GM21528 (cell line): ENCODE data around the gene C2CD2L.
"Not testable (repeated sequence)": the region's sequence is repeated elsewhere in the genome, so short reads cannot be mapped to it uniquely, and the experiment has no call there.

ENCODE experiments used
- ATAC-seq: cut with Tn5 transposase; IDR thresholded peaks from one replicate; pipeline ENCODE4 v1.9.1; 2021; ENCODE audit warnings: mild to moderate bottlenecking, moderate library complexity; ENCODE audit not compliant: unreplicated experiment, low FRiP score

The C2CD2L gene

GRCh38 chr11:119149018-119149785 lies 42.1 kb downstream of the C2CD2L start, which contains the start of gene ABCG4:
Gene ABCG4 (plus strand): TSS chr11:119149052. CDS start chr11:119149966, 914 bp downstream.
- no peak for ATAC-seq

DNA sequence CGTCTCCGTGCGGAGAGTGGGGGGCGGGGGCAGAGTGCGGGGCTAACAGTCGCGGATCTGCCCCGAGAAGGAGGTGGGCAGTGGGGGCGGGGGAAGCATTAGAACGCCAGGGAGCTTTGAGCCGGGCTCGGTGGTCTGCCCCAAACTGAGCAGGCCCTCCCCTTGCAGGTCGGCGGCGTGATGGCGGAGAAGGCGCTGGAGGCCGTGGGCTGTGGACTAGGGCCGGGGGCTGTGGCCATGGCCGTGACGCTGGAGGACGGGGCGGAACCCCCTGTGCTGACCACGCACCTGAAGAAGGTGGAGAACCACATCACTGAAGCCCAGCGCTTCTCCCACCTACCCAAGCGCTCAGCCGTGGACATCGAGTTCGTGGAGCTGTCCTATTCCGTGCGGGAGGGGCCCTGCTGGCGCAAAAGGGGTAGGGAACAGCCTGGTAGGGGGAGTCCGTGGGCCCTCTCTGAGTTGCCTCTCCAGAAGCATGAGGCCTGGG lies 42.7 kb downstream of the C2CD2L start:
- no peak for ATAC-seq

DNA sequence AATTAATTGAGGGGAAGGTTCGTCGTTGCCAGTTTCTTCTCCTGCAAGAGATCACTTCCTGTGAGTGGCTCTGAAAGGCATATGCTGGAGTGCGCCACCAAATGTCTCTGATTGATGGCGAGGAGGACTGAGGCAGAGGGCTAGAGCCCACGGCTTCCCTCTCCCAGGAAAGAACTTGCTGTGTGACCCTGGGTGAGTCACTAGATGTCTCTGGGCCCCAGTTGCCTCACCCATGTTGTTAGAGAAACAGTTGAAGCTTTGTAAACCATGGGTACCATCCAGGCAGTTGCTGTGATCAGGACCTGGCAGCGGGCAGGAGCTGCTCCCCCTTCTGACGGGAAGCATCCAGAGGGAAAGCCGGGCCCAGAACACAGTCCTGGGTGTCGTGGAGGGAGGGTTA lies 44.9 kb downstream of the C2CD2L start:
- no peak for ATAC-seq

DNA sequence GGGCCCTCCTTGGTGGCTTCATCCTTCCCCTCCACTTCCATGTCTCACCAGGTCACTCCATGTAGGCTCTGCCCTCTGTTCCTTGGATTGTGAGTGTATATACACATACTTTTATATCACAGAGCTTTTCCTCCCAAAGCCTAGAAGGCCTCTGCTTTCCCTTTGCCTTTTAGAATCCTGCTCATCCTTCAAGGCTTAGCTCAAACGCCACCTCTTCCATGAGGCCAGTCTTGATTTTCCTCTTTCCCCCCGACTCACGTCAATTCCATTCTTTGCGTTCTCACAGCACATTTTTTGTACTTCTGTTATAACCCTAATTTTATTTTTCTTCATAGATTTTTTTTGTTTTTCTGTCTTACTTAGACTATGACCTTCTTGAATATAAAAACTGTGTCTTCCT lies 45.5 kb downstream of the C2CD2L start:
- no peak for ATAC-seq

DNA sequence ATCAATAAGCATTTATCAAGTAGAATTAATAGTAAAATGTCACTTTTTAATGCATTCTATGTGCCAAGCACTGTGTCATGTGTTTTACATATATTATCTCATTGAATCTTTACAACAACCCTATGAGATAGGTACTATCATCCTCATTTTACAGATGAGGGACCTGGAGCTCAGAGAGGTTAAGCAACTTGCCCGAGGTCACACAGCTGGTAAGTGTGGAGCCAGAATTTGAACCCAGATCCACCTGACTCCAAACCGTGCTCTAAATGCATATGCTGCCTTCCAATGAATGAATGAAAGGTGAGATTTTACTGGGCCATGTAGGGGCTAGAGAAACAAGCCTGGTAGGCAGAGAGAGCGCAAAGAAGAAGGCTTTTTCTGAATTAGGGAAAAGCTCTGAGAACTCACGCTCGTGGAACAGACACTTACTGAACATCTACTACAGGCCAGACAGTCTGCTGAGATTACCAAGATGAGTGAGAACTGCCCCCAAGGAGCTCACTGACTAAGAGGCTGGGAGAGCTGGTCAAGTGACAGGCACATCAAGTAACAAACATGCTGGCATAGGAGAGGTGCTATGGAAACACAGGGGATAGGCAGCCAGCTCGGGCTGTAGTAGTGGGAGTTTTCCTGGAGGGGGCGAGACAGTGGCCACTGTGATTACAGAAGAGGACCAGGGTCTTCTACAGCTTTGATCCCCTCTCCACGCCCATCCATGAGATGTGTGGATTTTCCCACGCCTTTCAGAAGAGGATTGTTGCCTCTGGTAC lies 46.1 kb downstream of the C2CD2L start:
- no peak for ATAC-seq

DNA sequence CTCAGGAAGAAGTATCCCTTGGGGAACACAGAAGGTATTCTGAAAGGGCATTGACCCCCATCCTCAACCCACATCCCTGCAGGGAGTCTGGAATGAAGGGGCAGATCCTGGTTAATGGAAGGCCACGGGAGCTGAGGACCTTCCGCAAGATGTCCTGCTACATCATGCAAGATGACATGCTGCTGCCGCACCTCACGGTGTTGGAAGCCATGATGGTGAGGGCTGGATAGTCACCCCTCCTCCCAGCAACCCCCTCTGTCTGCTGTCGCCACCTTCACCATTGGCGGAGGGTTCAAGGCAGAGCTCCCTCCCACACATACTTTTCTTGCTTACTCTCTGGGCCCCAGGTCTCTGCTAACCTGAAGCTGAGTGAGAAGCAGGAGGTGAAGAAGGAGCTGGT lies 47.0 kb downstream of the C2CD2L start:
- ATAC-seq, result no peak

GRCh38 chr11:119155733-119156492 lies 48.8 kb downstream of the C2CD2L start:
- ATAC-seq, result no peak

GRCh38 chr11:119156496-119156895 lies 49.4 kb downstream of the C2CD2L start:
- no peak for ATAC-seq

GRCh38 chr11:119157063-119157462 lies 49.9 kb downstream of the C2CD2L start:
- no peak for ATAC-seq

GRCh38 chr11:119158467-119158866 lies 51.3 kb downstream of the C2CD2L start:
- no peak for ATAC-seq

GRCh38 chr11:119160151-119160550 lies 53.0 kb downstream of the C2CD2L start:
- ATAC-seq, result no peak

- ATAC-seq, result no peak
These were observed 54.7 kb downstream of the C2CD2L start for GRCh38 chr11:119161871-119162270.

GRCh38 chr11:119166368-119167076 lies 59.4 kb downstream of the C2CD2L start:
- no peak for ATAC-seq

- ATAC-seq, result not testable (repeated sequence)
These were observed 59.9 kb downstream of the C2CD2L start for GRCh38 chr11:119167077-119167458.

DNA sequence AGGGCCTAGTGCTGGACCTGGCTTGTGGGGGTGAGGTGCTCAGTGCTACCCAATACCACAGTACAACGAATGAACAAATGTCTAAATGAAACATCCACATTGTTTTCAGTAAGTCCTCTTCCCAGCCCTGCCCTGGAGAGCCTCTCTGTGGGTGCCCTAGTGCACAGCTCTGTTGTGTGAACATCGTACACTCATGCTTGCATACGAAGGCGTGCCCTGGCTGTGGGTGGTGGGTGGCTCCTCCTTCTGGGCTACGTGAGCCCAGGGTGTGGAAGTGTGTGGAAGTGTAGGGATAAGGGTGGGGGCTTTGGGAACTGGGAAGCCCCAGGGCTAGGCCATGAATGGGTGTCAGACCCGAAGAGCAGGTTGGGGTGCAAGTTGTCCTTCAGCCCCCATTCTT lies 60.8 kb downstream of the C2CD2L start:
- ATAC-seq, result no peak
